Glutamatergic neuron (in vitro differentiated cells): Measurements from ENCODE around the gene PFKFB2. TPM values are rescaled to one million over a fixed set of nuclear protein-coding genes. Genes with fewer than 3 reads are reported as not detected.

Source experiments
- DNase-seq: peaks from one replicate; pipeline ENCODE4 v3.0.0; 2022
- H3K27ac Mint-ChIP-seq: one replicate; pipeline ENCODE4 v1.8.0; 2020; ENCODE audit warnings: mild to moderate bottlenecking, mixed read lengths, inconsistent platforms; ENCODE audit not compliant: unreplicated experiment
- H3K27me3 Mint-ChIP-seq: one replicate; pipeline ENCODE4 v1.8.0; 2020; ENCODE audit warnings: mild to moderate bottlenecking, moderate library complexity, mixed read lengths, inconsistent platforms; ENCODE audit not compliant: unreplicated experiment
- H3K36me3 Mint-ChIP-seq: one replicate; pipeline ENCODE4 v1.8.0; 2020; ENCODE audit warnings: mild to moderate bottlenecking, mixed read lengths, inconsistent platforms; ENCODE audit not compliant: unreplicated experiment
- H3K4me1 Mint-ChIP-seq: one replicate; pipeline ENCODE4 v1.8.0; 2020; ENCODE audit warnings: mild to moderate bottlenecking, low read depth, mixed read lengths, inconsistent platforms; ENCODE audit not compliant: unreplicated experiment
- H3K4me3 Mint-ChIP-seq: one replicate; pipeline ENCODE4 v1.8.0; 2020; ENCODE audit warnings: mild to moderate bottlenecking, mixed read lengths, inconsistent platforms; ENCODE audit not compliant: unreplicated experiment
- H3K9me3 Mint-ChIP-seq: one replicate; pipeline ENCODE4 v1.8.0; 2020; ENCODE audit warnings: mild to moderate bottlenecking, moderate library complexity, mixed read lengths, inconsistent platforms; ENCODE audit not compliant: unreplicated experiment
- total RNA-seq: library from RNA; stranded (reverse); fragmentation: NEBNext Ultra II Directional; extraction: Animal tissue kit (Norgen Biotek cat#: 25700); gene quantifications from one replicate; pipeline ENCODE4 v1.2.1, GENCODE V29; 2021; ENCODE audit not compliant: unreplicated experiment
- TF ChIP-seq, protein P1 (sequence below): fragments of 200-600 bp; sonication (generic); IDR thresholded peaks from one replicate; pipeline ENCODE4 v1.5.0; 2021; ENCODE audit not compliant: partially characterized antibody, unreplicated experiment

The PFKFB2 gene
- total RNA-seq, 1 donor from 2014 or later = 3.6 TPM

DNA sequence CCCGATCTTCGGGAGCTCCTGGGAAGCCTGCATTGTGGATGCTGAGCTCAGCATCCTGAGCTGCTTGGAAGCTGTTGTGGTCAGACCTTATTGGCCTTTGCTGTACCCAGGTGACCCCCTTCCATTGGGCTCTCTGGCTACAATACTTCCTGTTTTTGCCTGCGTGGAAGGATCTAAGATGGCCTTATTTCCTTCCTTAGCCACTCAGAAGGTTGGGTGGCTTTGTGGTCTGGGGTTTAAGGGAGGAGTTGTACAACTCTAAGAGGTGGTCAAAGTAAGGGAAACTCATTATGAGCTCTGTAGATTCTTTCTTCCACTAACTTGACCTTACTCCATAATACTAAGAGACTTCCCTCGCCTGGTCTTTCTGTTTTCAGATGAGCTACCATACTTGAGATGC, 17.7 kb downstream of the PFKFB2 start:
- H3K4me3 Mint-ChIP-seq = no peak overlapping the region
- H3K4me1 Mint-ChIP-seq = no peaks in the 10 kb centered on the region
- H3K36me3 Mint-ChIP-seq = no peaks in the 10 kb centered on the region
- H3K27me3 Mint-ChIP-seq = no peaks in the 10 kb centered on the region
- no peaks in the 10 kb centered on the region for H3K9me3 Mint-ChIP-seq
- DNase-seq = no peak
- TF ChIP-seq, protein P1, sequence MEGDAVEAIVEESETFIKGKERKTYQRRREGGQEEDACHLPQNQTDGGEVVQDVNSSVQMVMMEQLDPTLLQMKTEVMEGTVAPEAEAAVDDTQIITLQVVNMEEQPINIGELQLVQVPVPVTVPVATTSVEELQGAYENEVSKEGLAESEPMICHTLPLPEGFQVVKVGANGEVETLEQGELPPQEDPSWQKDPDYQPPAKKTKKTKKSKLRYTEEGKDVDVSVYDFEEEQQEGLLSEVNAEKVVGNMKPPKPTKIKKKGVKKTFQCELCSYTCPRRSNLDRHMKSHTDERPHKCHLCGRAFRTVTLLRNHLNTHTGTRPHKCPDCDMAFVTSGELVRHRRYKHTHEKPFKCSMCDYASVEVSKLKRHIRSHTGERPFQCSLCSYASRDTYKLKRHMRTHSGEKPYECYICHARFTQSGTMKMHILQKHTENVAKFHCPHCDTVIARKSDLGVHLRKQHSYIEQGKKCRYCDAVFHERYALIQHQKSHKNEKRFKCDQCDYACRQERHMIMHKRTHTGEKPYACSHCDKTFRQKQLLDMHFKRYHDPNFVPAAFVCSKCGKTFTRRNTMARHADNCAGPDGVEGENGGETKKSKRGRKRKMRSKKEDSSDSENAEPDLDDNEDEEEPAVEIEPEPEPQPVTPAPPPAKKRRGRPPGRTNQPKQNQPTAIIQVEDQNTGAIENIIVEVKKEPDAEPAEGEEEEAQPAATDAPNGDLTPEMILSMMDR = no peak
- H3K27ac Mint-ChIP-seq = no peak overlapping the region

- Mint-ChIP-seq H3K27ac (no peak overlapping the region), H3K9me3 (no peaks in the 10 kb centered on the region), H3K36me3 (no peaks in the 10 kb centered on the region), H3K4me1 (no peaks in the 10 kb centered on the region), H3K4me3 (no peak overlapping the region), H3K27me3 (no peaks in the 10 kb centered on the region)
- TF ChIP-seq, protein P1 = no peak
- no peak for DNase-seq
Observed at GRCh38 chr1:207071426-207071825, 18.4 kb downstream of the PFKFB2 start.

DNA sequence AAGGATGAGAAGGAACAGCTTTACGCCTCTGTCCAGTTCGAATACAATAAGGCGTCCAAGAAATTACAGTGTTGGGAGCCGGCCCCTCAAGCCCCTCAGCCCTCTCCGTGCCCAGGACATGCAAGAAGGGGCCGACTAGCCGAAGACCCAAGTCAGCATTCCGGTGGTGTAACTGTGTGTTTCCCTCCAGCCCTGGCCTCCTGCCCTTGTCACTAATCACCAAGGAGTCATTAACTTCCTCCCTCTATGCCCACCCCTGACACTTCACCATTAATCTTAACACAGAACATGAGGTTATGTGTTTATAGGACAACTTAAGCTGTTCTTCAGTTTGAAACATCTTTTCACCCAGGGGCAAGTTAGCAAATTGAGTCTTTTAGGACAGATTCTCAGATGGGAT, 19.2 kb downstream of the PFKFB2 start:
- Mint-ChIP-seq H3K4me3 (no peak overlapping the region), H3K27ac (no peak overlapping the region), H3K27me3 (no peaks in the 10 kb centered on the region), H3K4me1 (no peaks in the 10 kb centered on the region), H3K9me3 (no peaks in the 10 kb centered on the region), H3K36me3 (no peaks in the 10 kb centered on the region)
- no peak for DNase-seq
- TF ChIP-seq, protein P1 = no peak

DNA sequence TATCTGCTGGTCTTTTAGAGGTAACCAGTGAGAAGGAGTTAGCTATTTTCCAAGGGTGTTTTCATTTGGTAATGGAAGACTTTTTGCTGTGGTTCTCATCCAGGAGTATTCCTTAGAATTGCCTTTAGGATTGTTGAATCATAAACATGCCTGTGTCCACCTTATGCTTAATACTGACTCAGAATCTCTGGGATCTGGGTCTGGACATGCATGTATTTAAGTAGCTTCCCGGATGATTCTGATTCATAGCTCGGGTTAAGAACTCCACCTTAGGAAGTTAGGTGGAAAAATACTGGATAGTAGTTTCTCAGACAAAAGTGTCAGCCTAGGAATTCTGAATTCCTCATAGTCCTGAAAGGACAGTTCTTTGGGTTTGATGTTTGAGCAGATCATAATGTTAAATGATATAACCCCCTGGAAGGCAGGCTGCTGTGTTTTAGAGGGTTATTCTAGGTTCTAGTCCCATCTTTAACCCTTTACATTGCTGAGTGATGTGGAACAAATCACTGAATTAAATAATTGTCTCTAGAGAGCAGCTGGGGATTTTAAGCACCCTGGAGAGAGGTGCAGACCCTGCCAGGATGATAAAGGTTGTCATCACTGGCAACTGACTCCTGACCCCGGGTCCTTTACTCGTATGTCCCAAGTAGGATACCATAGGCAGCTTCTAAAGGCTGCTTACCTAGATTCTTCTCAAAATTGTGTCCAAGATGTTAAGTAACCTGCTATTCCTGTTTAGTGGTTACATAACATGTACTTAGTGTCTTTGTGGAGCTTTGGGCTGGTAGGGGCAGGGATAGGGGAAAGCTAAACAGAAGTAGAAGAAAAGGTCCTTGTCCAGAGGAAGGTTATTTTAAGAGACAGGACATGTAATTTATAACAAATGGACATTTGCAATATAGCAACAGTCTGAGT, 21.1 kb downstream of the PFKFB2 start:
- no peak overlapping the region for H3K4me3 Mint-ChIP-seq
- H3K9me3 Mint-ChIP-seq = no peaks in the 10 kb centered on the region
- H3K36me3 Mint-ChIP-seq = no peaks in the 10 kb centered on the region
- DNase-seq = no peak
- TF ChIP-seq, protein P1 = no peak
- no peaks in the 10 kb centered on the region for H3K27me3 Mint-ChIP-seq
- no peaks in the 10 kb centered on the region for H3K4me1 Mint-ChIP-seq
- H3K27ac Mint-ChIP-seq = no peak overlapping the region

GRCh38 chr1:207076181-207076955, 23.3 kb downstream of the PFKFB2 start:
- Mint-ChIP-seq H3K4me3 (no peak overlapping the region), H3K36me3 (no peaks in the 10 kb centered on the region), H3K9me3 (no peaks in the 10 kb centered on the region), H3K4me1 (no peaks in the 10 kb centered on the region), H3K27ac (no peak overlapping the region), H3K27me3 (no peaks in the 10 kb centered on the region)
- TF ChIP-seq, protein P1 = no peak
- DNase-seq = no peak
